HG03469 (cell line): ENCODE data around the gene AGK.

Experiments used
- ATAC-seq: cut with Tn5 transposase; IDR thresholded peaks from one replicate; pipeline ENCODE4 v1.9.1; 2021; ENCODE audit warnings: mild to moderate bottlenecking, moderate library complexity, moderate number of reproducible peaks; ENCODE audit not compliant: unreplicated experiment

The AGK gene

DNA sequence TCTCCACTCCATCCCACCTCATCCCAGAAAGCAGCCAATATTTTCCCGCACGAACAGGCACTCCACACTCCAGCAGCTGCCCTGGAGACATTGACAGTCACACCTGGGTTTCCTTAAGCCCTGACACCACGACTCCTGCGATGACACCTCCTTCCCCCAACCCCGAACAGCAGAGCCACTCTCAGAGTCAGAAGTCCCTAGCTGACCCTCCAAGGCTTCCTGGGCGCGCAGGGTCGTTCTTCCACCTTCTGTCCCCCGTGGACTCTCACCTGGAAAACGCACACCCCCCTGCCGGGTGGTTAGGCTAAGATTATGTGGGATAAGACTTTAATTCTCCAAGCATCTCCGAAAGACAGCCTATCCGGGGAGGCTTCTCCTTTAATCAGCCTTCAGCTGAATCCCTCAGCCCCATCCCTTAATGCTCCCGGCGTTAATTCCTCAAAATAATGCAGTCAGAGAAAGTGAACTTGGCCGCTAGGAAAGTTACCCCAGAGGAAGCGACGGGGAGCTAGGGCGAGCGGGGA is 149.7 kb downstream of the AGK start:
- ATAC-seq: no peak

DNA sequence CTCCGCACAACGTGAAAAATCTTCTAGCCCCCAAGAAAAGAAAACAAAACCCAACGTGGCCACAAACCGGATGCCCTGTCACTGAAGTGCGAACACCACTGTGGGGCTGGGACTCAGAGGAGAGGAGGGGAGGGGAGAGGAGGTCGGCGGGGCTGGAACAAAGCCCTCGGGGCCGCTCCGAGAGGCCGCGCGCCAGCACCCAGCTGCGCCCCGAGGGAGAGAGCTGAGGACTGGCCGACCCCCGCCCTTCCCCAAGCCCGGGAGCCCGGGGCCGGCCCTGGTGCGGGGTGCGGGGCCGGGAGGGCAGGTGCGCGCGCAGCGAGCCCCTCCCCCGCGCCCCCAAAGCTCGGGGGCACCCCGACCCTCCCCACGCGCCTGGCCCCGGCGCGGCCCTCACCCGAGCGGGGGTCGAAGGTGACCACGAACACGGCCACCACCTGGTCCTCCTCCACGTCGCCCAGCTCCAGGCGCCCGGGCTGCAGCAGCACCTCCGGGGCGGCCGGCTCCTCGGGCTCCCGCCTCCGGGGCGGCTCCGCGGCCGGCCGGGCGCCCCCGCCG is 150.4 kb downstream of the AGK start:
- peak; percentile 63 for ATAC-seq

DNA sequence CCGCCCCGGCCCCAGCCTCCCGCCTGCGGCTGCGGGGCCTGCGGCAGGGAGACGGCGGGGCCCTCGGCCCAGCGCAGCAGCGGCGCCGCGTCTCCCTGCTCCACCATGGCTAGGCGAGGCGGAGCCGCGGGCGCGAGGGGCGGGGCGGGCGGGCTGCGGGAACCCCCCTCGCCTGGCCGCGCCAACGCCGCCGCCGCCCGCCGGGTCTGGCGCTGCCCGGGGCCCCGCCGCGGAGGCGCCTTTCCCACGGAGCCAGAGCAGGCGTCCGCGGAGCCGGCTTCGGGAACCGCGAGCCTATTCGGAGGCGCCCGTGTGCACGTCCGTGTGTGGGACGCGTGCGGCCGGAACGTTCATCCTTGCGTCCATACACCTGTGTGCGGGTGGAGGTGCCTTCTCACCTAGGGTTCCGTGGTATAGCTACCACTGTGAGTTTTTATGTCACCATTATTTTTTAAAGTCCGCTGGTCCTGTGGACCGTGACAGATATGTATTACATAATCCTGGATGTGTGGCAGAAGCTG is 150.9 kb downstream of the AGK start, which contains the start of gene DENND11:
TSS of gene DENND11 (minus strand) at position 120 of the 521 bp plus-strand sequence. CDS start at position 107, 13 bp downstream.
- peak; percentile 59 for ATAC-seq

DNA sequence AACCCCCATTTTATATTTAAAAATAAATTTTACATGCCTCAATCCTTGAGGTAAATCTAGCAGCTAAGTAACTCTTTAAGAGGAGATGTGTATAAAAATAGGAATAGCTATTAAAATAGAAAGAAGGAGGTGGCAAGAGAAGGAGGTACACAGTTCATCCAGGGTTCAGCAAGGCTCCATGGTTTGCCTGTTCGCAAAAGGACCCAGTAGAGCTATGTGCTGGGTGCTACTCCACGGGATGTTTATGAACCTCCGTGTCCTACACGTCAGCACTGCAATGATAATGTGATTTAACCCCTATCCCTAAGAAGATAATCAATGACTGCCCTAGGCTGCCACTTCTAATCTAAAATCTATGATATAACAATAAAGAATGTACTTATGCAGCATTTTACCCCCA is 151.7 kb downstream of the AGK start:
- ATAC-seq: no peak

DNA sequence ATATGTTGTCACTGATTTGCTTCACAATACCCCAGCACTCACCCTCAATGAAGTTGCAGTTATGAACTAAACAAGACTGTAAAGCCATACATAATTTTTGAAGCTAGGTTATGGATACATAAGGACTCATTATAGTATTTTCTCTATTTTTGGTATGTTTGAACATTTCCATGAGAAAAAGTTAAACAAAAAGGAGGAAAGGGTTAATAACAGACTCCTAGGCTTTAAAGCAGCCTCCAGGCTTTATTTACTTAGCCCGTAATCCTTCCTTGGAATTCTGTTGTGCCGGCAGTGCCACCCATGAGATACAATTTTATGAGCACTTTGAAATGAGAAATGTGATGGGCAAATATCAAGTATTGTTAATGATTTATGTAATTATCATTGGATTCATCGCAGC is 152.9 kb downstream of the AGK start:
- no peak for ATAC-seq

DNA sequence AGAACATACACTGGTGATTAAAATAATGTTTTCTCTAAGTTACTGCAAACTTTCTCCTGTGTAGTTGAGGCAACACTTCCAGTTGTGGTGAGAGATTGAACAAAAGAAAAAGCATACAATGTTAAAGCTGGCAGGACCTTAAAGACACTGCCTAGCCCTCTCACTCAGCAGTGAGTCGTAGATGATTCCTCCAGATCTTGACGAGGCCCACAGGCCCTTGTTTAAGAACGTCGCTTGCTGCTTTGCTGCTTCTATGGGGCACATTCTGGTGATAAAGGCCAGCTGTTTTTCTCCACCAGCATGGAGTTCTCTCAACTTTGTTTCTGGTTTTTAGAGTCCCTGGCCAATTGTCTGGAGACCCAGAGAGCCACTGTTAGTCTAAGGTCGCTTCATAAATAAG is 153.5 kb downstream of the AGK start:
- no peak for ATAC-seq
